ENCODE results near the gene THY1. TPM values are rescaled to one million over a fixed set of nuclear protein-coding genes. Genes with fewer than 3 reads are reported as not detected.

THY1 gene
- total RNA-seq, 1 donor from 2014 or later = 121 TPM

- DNase-seq (ENCODE audit: low spot score in 2 of 2, unreplicated experiment in 2 of 2) = no peak
- H3K4me3 Mint-ChIP-seq = no peak overlapping the region
- no peak for TF ChIP-seq CTCF (IDR thresholded peaks at IDR 0.05; ENCODE audit: unreplicated experiment)
- peaks cover 6% of the 10 kb centered on the region for H3K9me3 Mint-ChIP-seq
- peak overlapping the region; percentile 91 for H3K27ac Mint-ChIP-seq
- peaks cover 40% of the 10 kb centered on the region for H3K4me1 Mint-ChIP-seq
- H3K36me3 Mint-ChIP-seq = no peaks in the 10 kb centered on the region
- H3K27me3 Mint-ChIP-seq (ENCODE audit: low read depth) = no peaks in the 10 kb centered on the region
Measured at GRCh38 chr11:119446871-119447663, 24.1 kb upstream of the THY1 start.

- no peaks in the 10 kb centered on the region for H3K36me3 Mint-ChIP-seq
Measured at GRCh38 chr11:119446434-119446833, 23.5 kb upstream of the THY1 start.

GRCh38 chr11:119445850-119446249, 22.9 kb upstream of the THY1 start:
- no peak for DNase-seq (ENCODE audit: low spot score in 2 of 2, unreplicated experiment in 2 of 2)
- peaks cover 6% of the 10 kb centered on the region for H3K9me3 Mint-ChIP-seq
- H3K4me1 Mint-ChIP-seq = peaks cover 42% of the 10 kb centered on the region
- H3K27ac Mint-ChIP-seq = peak overlapping the region; percentile 64
- no peak overlapping the region for H3K4me3 Mint-ChIP-seq
- TF ChIP-seq CTCF (IDR thresholded peaks at IDR 0.05; ENCODE audit: unreplicated experiment) = no peak
- H3K36me3 Mint-ChIP-seq = no peaks in the 10 kb centered on the region
- H3K27me3 Mint-ChIP-seq (ENCODE audit: low read depth) = no peaks in the 10 kb centered on the region

More at GRCh38 chr11:119446434-119446833, 23.5 kb upstream of the THY1 start:
- H3K4me1 Mint-ChIP-seq = peaks cover 40% of the 10 kb centered on the region
- no peak overlapping the region for H3K4me3 Mint-ChIP-seq
- DNase-seq (ENCODE audit: low spot score in 2 of 2, unreplicated experiment in 2 of 2) = no peak
- no peak for TF ChIP-seq CTCF (IDR thresholded peaks at IDR 0.05; ENCODE audit: unreplicated experiment)
- H3K27me3 Mint-ChIP-seq (ENCODE audit: low read depth) = no peaks in the 10 kb centered on the region
- peak overlapping the region; percentile 64 for H3K27ac Mint-ChIP-seq
- H3K9me3 Mint-ChIP-seq = peaks cover 6% of the 10 kb centered on the region

- no peaks in the 10 kb centered on the region for H3K36me3 Mint-ChIP-seq
- peak overlapping the region; percentile 64 for H3K27ac Mint-ChIP-seq
- H3K27me3 Mint-ChIP-seq (ENCODE audit: low read depth) = no peaks in the 10 kb centered on the region
- no peak for DNase-seq (ENCODE audit: low spot score in 2 of 2, unreplicated experiment in 2 of 2)
- no peak overlapping the region for H3K4me3 Mint-ChIP-seq
- no peak for TF ChIP-seq CTCF (IDR thresholded peaks at IDR 0.05; ENCODE audit: unreplicated experiment)
- H3K9me3 Mint-ChIP-seq = peaks cover 6% of the 10 kb centered on the region
- peaks cover 40% of the 10 kb centered on the region for H3K4me1 Mint-ChIP-seq
Measured at GRCh38 chr11:119445379-119445778, 22.4 kb upstream of the THY1 start.

- Mint-ChIP-seq H3K4me3 (no peak overlapping the region), H3K27me3 (ENCODE audit: low read depth) (no peaks in the 10 kb centered on the region), H3K27ac (no peak overlapping the region), H3K4me1 (peaks cover 22% of the 10 kb centered on the region), H3K36me3 (no peaks in the 10 kb centered on the region), H3K9me3 (peaks cover 6% of the 10 kb centered on the region)
- no peak for TF ChIP-seq CTCF (IDR thresholded peaks at IDR 0.05; ENCODE audit: unreplicated experiment)
- DNase-seq (ENCODE audit: low spot score in 2 of 2, unreplicated experiment in 2 of 2) = no peak
Measured at GRCh38 chr11:119441898-119442243, 18.9 kb upstream of the THY1 start.

All from mesothelial cell of epicardium (in vitro differentiated cells).